ENCODE measurements around the gene ASAP2. TPM values are rescaled to one million over a fixed set of nuclear protein-coding genes. Genes with fewer than 3 reads are reported as not detected.

The ASAP2 gene
- total and polyA plus RNA-seq, 9 of the 15 experiments (the other 6 are each of a cell fraction or from before 2014, with no cell fraction given), result 0.06 to 4.3 (median 3.1) TPM

DNA sequence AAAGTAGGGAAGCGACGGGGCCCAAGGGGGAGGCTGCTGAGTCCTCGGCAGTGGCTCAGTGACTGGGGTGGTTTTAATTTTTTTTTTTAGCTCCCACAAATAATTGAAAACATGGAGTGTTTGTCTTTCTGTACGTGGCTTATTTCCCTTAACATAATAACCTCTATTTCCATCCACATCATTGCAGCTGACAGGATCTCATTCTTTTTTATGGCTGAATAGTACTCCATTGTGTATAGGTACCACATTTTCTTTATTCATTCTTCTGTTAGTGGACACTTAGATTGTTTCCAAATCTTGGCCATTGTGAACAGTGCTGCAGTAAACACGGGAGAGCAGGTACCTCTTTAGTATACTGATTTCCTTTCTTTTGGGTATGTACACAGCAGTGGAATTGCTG, 65.1 kb downstream of the ASAP2 start:
- H3K4me3 ChIP-seq, result no peak overlapping the region
- POLR2A ChIA-PET, result interaction anchor here (1.4 kb wide), 1 partner anchor 14 kb away, joined by 3 read pairs; no protein-coding TSS in a partner anchor
- H3K9ac ChIP-seq (ENCODE audit: insufficient read depth in 1 of 2, low read depth in 2 of 2, low read length in 2 of 2), result no peak overlapping the region
- H4K20me1 ChIP-seq (replicated peaks; ENCODE audit: control insufficient read depth, insufficient read depth, low read length), result 0 out of 2 replicates have a peak, but pooled peaks cover 6% of the 10 kb centered on the region
- H3K4me1 ChIP-seq (replicated peaks in 1 of 2; ENCODE audit: control insufficient read depth in 2 of 2, insufficient read depth in 2 of 2, low read length in 2 of 2), result peaks cover 0 to 5% of the 10 kb centered on the region in 2 experiments; a peak in 2 of 5 replicates
- no peaks in the 10 kb centered on the region for H3K36me3 ChIP-seq (ENCODE audit: control insufficient read depth, insufficient read depth, low read length)
- in situ Hi-C loops (cut with MboI), result no loop called here
- H3K4me2 ChIP-seq (ENCODE audit: insufficient read depth, low read length), result no peak overlapping the region
- intact Hi-C loops (cut with micrococcal nuclease), result no loop called here
- DNase-seq (ENCODE audit: extremely low read depth in 1 of 4, low spot score in 3 of 4) (no peak), ATAC-seq (no peak), FAIRE-seq (no peak)
- no peaks in the 10 kb centered on the region for H3K9me1 ChIP-seq (ENCODE audit: control insufficient read depth, insufficient read depth, low read length)
- TF ChIP-seq, protein P1, sequence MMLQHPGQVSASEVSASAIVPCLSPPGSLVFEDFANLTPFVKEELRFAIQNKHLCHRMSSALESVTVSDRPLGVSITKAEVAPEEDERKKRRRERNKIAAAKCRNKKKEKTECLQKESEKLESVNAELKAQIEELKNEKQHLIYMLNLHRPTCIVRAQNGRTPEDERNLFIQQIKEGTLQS (IDR thresholded peaks at IDR 0.05), result no peak
- TF ChIP-seq, protein P1 (CRISPR knock-in tag; conservative IDR thresholded peaks at IDR 0.05), result no peak
- peak; percentile 82 for TF ChIP-seq ZNF146 (CRISPR knock-in tag; IDR thresholded peaks at IDR 0.05; ENCODE audit: unreplicated experiment)
- no peak for TF ChIP-seq CBFA2T2 (conservative IDR thresholded peaks at IDR 0.05)
- no peak for TF ChIP-seq SRSF3 (IDR thresholded peaks at IDR 0.05; ENCODE audit: insufficient read depth, low read length)
- TF ChIP-seq NFE2 (IDR thresholded peaks at IDR 0.05; ENCODE audit: low read depth), result no peak
- TF ChIP-seq, protein P2, sequence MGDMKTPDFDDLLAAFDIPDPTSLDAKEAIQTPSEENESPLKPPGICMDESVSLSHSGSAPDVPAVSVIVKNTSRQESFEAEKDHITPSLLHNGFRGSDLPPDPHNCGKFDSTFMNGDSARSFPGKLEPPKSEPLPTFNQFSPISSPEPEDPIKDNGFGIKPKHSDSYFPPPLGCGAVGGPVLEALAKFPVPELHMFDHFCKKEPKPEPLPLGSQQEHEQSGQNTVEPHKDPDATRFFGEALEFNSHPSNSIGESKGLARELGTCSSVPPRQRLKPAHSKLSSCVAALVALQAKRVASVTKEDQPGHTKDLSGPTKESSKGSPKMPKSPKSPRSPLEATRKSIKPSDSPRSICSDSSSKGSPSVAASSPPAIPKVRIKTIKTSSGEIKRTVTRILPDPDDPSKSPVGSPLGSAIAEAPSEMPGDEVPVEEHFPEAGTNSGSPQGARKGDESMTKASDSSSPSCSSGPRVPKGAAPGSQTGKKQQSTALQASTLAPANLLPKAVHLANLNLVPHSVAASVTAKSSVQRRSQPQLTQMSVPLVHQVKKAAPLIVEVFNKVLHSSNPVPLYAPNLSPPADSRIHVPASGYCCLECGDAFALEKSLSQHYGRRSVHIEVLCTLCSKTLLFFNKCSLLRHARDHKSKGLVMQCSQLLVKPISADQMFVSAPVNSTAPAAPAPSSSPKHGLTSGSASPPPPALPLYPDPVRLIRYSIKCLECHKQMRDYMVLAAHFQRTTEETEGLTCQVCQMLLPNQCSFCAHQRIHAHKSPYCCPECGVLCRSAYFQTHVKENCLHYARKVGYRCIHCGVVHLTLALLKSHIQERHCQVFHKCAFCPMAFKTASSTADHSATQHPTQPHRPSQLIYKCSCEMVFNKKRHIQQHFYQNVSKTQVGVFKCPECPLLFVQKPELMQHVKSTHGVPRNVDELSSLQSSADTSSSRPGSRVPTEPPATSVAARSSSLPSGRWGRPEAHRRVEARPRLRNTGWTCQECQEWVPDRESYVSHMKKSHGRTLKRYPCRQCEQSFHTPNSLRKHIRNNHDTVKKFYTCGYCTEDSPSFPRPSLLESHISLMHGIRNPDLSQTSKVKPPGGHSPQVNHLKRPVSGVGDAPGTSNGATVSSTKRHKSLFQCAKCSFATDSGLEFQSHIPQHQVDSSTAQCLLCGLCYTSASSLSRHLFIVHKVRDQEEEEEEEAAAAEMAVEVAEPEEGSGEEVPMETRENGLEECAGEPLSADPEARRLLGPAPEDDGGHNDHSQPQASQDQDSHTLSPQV (IDR thresholded peaks at IDR 0.05), result no peak
- no peak overlapping the region for H2AFZ ChIP-seq (ENCODE audit: low read depth, low read length)
- WGBS (ENCODE audit: insufficient coverage, low coverage, missing lambda C conversion rate), result 35% methylated on average over 5 of the region's 5 CpGs
- CTCF ChIA-PET (ENCODE audit: low intra/inter-chr PET ratio), result no interaction called here
- no peaks in the 10 kb centered on the region for H3K79me2 ChIP-seq (ENCODE audit: control insufficient read depth, insufficient read depth, low read length)
- peaks cover 6 to 21% of the 10 kb centered on the region in 2 experiments for H3K27me3 ChIP-seq (ENCODE audit: control insufficient read depth in 2 of 2, insufficient read depth in 2 of 2, low read length in 2 of 2)
- H3K9me3 ChIP-seq (replicated peaks; ENCODE audit: control insufficient read depth, insufficient read depth, low read depth, low read length), result no peaks in the 10 kb centered on the region
- no peak overlapping the region for H3K27ac ChIP-seq (ENCODE audit: extremely low read depth, low read depth, low read length)
- BruUV-seq (replicated peaks), result no TSS peak
